AG10803 (cell line): ENCODE measurements around the gene CASP8.

ENCODE experiments used
- DNase-seq: peaks from one replicate; pipeline ENCODE4 v3.0.0; 2010; ENCODE audit warnings: low read depth
- H3K4me3 ChIP-seq: 2 replicates; pipeline ENCODE4 v1.5.1; 2011; ENCODE audit warnings: mild to moderate bottlenecking, low read length, control low read depth
- TF ChIP-seq, protein P1 (sequence below): conservative IDR thresholded peaks from 2 replicates; pipeline ENCODE4 v1.5.1; 2011; ENCODE audit warnings: mild to moderate bottlenecking, low read length, control low read depth, inconsistent platforms

CASP8 gene

DNA sequence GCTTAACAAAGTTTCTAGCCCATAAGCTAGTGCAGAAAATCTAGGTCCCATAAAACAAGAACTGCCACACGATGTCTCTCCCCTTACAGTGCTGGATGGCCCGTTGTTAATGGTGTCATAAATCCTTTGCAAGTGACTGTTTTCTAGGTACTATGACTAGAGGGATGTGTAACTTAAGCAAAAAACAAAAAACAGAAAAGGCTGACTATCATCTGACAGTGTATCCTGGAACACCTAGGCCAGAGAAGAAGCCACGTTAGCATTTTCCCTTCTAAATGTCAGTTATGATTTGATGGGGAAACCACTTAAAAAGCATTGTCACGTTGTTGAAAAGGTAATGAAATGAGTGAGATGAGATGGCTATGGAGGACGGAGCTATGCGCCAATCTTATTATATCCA is 2.4 kb downstream of the CASP8 start:
- no peak overlapping the region for H3K4me3 ChIP-seq
- no peak for DNase-seq
- TF ChIP-seq, protein P1, sequence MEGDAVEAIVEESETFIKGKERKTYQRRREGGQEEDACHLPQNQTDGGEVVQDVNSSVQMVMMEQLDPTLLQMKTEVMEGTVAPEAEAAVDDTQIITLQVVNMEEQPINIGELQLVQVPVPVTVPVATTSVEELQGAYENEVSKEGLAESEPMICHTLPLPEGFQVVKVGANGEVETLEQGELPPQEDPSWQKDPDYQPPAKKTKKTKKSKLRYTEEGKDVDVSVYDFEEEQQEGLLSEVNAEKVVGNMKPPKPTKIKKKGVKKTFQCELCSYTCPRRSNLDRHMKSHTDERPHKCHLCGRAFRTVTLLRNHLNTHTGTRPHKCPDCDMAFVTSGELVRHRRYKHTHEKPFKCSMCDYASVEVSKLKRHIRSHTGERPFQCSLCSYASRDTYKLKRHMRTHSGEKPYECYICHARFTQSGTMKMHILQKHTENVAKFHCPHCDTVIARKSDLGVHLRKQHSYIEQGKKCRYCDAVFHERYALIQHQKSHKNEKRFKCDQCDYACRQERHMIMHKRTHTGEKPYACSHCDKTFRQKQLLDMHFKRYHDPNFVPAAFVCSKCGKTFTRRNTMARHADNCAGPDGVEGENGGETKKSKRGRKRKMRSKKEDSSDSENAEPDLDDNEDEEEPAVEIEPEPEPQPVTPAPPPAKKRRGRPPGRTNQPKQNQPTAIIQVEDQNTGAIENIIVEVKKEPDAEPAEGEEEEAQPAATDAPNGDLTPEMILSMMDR: no peak

DNA sequence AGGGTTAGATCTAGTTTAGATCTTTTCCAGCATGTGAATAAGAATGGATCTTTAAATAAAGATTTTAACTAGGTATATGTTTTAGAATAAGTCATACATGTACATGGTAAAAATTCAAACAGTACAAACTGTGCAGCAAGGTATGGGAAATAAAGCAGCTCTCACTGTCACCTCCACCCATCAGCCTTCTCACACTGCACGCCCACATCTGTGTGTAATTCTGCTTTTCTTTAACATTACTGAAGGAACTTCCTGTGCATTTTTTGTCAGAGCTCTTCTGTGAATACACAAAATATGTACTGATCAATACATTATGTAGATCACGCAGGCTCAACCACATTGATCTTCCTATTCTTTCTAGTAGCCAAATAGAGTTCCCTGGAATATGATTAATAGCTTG is 3.4 kb downstream of the CASP8 start:
- H3K4me3 ChIP-seq: no peak overlapping the region
- TF ChIP-seq, protein P1: no peak
- no peak for DNase-seq

DNA sequence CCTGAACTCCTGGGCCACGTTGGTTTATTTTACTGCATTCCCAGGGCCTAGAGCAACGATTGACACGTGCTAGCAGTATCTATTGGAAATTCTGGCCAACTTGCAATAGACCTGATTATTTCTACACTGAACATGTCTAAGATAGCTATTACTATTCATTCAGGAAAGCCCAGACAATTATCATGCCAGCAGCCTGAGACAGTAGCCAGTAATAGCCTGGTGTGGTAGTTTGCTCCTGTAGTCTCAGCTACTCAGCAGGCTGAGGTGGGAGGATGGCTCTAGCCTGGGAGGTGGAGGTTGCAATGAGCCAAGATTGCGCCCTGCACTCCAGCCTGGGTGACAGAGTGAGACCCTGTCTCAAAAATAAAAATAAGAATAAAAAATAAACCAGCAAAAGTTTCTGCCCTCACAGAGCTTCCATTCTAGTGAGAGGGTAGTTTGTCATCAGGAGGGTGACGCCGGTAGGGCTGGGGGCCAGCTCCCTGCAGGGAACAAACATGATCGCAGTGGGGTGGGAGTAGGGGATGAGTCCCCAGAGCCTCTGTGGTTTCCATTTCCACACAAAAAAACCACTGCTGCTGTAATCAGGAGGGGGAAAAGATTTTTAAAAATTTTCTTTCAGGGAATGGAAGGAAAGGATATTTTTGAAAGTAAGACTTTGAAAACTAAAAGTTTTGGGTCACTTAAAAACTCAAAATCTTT is 4.3 kb downstream of the CASP8 start:
- H3K4me3 ChIP-seq: no peak overlapping the region
- no peak for DNase-seq
- TF ChIP-seq, protein P1: no peak

DNA sequence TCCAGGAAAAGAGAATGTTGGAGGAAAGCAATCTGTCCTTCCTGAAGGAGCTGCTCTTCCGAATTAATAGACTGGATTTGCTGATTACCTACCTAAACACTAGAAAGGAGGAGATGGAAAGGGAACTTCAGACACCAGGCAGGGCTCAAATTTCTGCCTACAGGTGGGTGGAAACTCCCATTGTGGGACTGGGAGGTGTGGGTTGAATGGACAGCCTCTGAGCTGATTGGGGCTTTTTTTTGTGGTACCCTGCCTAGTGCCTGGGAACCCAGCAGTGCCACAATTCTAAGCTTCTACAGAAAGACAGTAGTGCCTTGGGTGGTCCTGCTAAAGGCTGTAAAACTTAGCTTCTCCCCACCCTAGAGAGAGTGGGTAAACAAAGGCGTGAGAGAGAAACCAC is 6.3 kb downstream of the CASP8 start:
- no peak overlapping the region for H3K4me3 ChIP-seq
- TF ChIP-seq, protein P1: no peak
- no peak for DNase-seq

DNA sequence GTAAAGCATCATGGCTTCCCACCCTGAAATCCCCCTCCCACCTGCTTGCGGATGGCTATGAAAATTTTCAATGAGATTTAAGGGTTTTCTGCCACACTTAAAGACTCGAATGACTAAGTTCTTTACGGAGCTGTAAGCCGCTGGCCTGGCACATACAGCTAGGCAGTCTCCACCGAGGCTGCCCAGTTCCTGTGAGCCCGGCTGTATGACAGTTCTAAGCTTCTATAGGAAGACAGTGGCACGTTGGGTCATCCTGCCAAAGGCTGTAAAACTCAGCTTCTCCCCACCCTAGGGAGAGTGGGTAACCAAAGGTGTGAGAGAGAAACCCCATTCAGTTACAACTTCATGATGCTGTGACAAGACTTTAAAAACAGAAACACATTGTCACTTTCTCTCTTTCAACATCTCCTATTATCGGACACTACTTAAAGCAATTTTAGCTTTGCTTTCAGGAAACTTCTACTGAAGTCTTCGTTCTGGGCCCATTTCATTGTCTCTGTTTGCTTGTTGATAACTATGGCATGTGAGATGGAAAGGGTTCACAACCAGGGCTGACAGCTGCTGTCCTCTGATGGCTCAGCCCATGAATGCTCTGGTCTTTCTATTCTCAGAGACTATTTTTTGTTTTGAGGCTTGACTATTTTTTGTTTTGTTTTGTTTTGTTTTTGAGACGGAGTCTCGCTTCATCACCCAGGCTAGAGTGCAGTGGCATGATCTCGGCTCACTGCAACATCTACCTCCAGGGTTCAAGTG is 7.1 kb downstream of the CASP8 start:
- no peak for DNase-seq
- H3K4me3 ChIP-seq: no peak overlapping the region
- TF ChIP-seq, protein P1: no peak

DNA sequence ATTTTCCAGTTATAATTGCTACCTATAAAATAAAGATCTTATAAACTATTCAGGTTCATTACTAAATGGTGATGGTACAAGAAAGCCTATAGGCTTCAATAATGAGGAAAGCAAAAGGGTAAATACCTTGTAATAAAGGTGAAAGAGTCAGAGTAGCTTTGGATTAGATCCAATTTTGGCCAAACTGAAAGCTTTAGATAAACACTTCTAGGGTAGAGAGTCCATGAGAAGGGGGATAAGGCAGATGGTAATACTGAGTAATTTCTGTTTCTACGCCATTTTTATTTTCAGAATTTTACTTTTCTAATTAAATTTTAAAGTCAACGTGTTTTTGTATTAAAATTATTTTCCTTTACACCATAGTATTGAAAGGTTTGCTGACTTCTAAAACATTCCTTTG is 9.4 kb downstream of the CASP8 start:
- TF ChIP-seq, protein P1: no peak
- no peak overlapping the region for H3K4me3 ChIP-seq

More for the DNA sequence above, 9.4 kb downstream of the CASP8 start:
- no peak for DNase-seq
